GM19193 (cell line): ENCODE measurements around the gene RASGRP3.

Experiments
- POLR2A ChIP-seq: IDR thresholded peaks from 4 replicates; pipeline ENCODE4 v1.6.1; 2011; ENCODE audit not compliant: insufficient read depth, insufficient read length; ENCODE audit errors: extremely low read depth

The RASGRP3 gene

DNA sequence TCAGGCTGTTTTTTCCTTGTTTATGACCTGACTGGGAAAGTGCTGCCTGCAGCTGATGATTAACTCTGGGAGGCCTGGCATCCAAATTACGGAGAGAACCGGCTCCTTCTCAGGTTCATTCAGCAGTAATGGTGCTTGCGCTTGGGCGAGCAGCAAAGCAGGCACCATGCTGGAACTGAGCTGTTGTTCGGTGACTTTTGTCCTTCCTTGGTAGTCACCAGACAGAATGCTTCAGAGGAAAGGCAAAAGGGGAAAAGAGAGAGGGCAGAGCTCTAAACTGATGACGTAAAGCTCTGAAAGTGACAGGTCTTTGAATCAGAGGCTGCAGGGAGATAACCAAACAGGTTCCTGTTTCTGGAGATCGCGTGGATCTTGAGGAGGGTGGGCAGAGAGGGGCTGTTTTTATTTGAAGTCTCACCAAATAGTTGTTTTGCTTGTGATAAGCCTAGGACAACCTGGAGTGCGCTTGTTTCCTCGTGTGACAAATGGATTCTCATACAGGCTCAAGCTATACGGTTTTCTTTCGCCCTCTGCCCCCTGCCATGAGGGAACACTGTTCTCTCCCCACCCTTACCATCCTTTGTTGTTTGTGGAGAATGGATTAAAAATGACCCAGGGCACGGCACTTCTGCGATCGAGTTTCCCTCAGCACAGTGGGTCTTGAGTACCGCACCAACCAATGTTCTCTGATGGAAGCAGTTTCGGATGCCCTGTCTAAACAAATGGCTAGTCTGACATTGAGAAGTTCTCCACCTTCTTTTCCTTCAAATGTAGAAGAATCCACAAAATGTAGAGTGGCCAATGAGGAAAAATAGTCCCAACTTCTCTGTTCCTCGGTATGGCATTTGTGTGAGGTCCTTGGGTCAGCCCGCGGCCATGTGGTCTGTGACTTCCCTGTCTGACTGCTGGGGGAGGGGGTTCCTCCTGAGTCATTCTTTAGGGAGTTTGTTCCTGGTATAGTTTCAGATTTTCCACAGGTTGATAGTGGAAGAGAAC is 1.3 kb downstream of the RASGRP3 start:
- peak; percentile 88 for TF ChIP-seq POLR2A

DNA sequence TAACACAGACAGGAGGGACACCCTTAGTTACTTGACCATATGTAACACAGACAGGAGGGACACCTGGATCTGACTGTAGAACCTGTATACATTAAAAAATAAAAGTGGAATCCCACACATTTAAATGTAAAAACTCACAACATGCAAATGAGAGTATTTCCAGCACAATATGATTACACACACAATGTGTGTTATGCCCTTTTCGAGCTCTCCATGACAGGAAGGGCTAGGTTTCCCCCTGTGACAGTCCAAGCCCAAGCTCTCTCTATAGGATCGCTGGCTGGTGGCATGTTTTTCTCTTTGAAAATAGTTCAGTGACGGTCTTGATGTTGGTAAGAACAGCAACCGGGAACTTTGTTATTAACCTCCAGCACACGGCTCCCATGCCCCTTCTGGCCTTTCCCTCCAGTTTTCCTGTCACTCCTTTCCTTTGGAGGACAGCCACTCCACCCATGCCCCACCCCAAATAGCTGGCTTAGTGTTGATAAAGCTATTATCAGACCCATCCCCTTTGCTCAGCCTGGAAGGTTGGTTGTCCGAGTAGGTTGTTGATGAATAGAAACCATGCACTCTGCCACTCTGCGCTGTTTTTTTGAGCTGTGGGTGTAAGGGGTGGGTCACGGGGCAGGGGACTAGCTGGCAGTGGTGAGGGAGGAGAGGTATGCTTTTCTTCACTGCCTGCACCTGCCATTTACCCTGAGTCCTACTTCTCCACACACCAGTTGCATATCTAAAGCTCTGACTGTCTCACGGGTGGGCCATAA is 2.7 kb downstream of the RASGRP3 start:
- TF ChIP-seq POLR2A: peak; percentile 52

DNA sequence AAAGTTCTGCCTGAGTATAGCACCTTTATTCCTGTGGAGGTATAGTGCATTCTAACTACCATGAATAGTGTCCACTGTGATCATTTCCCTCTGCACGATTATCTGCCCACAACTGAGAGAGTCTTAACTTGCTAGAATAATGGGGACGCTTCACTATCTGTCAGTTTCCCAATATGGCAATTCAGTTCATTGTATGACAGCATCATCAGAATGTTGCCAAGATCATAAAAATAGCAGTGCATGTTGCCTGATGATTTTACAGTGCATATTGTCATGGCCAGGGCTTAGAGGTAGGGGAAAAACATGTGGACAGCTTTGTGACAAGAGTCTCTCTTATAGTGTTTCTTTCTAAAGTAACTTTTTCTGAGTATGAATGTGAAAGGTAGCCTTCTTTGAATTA is 6.1 kb downstream of the RASGRP3 start:
- TF ChIP-seq POLR2A: no peak

GRCh38 chr2:33484042-33484621 is 7.7 kb downstream of the RASGRP3 start:
- TF ChIP-seq POLR2A: no peak

DNA sequence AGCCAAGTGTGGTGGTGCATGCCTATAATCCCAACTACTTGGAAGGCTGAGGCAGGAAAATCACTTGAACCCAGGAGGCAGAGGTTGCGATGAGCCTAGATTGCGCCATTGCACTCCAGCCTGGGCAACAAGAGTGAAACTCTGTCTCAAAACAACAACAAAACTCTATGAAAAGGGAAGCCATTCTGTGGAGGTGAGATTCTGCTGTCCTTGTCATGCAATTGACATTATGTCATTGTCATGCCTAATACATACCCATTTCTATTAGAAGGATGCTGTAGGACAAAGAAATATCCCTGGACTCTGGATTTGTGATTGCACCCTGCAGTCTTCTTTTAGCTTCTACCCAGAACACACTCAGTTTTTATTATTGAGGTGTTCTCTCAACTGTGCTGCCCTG is 8.6 kb downstream of the RASGRP3 start:
- no peak for TF ChIP-seq POLR2A

DNA sequence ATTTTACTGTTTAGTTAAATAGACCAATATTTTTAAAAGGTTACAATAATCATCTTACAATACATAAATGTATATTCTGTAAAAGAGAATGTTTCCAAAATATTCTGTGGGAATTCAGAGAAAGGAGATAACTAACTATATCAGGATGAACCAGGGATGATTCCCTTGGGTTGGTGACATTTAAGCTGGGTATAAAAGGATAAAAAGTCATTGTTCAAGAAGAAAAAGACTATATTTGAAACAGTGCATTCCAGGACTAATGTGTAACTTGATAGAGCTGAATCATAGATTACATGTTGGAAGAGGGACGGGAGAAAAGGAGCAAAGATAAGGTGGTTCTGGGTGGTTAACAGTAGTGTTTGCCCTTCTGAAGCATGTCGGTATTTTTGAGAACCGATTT is 10.1 kb downstream of the RASGRP3 start:
- TF ChIP-seq POLR2A: no peak

- TF ChIP-seq POLR2A: no peak
These were observed 11.8 kb downstream of the RASGRP3 start for GRCh38 chr2:33488178-33488690.

GRCh38 chr2:33488715-33489540 is 12.5 kb downstream of the RASGRP3 start:
- no peak for TF ChIP-seq POLR2A

GRCh38 chr2:33489835-33490431 is 13.5 kb downstream of the RASGRP3 start:
- no peak for TF ChIP-seq POLR2A

DNA sequence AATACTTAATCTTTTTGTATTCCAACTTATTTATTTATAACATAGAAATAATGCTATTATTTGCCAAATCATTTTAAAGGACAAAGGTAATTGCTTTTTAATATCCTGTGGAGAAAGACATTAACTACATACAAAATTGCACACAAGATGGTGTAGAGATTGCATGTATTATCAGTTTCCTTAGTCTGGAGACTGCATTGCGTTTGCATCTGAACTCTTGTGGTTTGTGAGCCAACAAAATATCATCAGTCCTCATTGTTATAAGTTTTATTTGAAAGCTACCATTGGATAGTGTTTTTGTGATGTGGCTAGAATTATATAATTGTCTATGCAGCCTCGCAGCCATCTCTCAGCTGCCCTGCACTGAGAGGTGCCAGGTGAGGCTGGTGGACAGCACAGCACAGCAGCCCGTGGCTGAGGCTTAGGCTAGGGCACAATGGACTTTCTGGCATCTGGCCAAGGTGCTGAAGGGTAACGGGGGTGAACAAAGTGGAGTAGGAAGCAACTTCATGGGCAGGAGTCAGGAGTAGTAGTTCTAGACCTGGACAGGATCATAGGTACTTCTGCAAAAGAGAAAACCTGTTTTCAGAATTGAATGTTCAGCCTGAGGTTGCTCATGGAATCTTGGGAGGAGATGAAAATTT is 15.1 kb downstream of the RASGRP3 start:
- no peak for TF ChIP-seq POLR2A

DNA sequence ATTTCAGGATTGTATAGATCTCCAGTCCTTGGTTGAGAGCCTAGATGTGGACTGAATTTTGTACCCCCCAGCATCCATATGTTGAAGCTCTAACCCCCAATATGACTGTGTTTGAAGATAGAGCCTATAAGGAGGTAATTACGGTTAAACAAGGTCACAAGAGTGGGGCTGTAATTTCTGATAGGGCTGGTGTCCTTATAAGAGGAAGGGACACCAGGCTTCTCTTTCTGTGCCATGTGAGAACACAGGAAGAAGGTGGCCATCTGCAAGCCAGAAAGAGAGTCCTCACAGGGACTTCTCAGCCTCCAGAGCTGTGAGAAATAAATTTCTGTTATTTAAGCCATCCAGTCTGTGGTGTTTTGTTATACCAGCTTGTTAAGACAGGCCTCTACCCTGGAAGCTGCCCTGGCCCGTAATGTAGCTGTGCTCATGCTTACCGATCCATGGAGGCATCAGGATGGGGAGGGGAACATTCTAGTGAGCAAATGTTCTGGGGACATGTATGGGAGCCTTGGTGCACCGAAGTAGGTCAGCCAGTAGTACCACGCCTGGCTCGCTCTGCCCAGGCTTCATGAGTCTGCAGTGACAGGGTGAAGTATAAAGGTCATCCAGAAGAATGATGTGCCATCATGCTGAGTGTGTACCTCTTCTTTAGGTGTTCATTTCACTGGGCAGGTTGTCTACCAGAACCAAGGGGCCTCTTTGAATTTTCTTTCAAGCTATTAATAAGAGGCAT is 16.1 kb downstream of the RASGRP3 start:
- TF ChIP-seq POLR2A: no peak

DNA sequence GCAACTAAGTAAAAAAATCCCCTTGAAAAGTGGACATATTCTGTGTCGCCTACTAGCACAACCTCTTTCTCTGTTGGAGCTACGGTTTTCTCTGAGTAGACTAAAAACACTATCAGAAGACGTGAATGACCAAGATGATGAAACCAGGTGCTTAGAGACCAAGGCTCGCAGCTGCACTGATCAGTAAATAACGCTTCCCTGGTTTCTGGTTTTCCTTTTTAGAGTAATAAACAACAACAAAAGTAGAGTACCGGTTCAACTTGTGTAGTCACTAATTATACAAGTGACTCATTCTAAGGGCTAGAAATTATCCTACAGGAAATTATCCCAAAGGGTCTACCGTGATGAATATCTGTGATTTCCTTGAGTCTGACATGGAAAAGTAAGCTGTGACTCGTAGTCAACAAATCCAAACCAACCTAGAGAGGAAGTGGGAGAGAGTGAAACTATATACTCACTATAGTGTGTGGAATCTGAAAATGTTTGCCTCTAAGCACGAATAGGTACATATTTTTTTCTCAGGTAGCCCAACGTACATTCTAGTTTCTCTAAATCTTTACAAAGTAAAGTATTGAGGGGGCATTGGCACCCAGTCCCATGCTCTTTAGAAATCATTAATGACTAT is 17.8 kb downstream of the RASGRP3 start:
- TF ChIP-seq POLR2A: no peak
